Stimulated activated CD4-positive, alpha-beta T cell treated with anti-CD3 and anti-CD28 coated beads, Interleukin-4, amount 100 ng/mL, for 1 hour (primary cell): Measurements from ENCODE around the gene MYRIP.

Experiments used
- DNase-seq: peaks from one replicate; pipeline ENCODE4 v3.0.0-alpha.2; 2020

The MYRIP gene

GRCh38 chr3:40137591-40138295 is 328.3 kb downstream of the MYRIP start:
- no peak for DNase-seq

- DNase-seq = no peak
These were observed 334.1 kb downstream of the MYRIP start for GRCh38 chr3:40143283-40144090.

GRCh38 chr3:40148827-40149226 is 339.4 kb downstream of the MYRIP start:
- no peak for DNase-seq

- DNase-seq = no peak
These were observed 343.2 kb downstream of the MYRIP start for GRCh38 chr3:40152482-40153133.

- DNase-seq = no peak
These were observed 351.5 kb downstream of the MYRIP start for GRCh38 chr3:40160933-40161332.

GRCh38 chr3:40162616-40163015 is 353.2 kb downstream of the MYRIP start:
- DNase-seq = no peak

GRCh38 chr3:40166997-40167396 is 357.6 kb downstream of the MYRIP start:
- no peak for DNase-seq

GRCh38 chr3:40167958-40168357 is 358.5 kb downstream of the MYRIP start:
- no peak for DNase-seq

- DNase-seq = no peak
These were observed 360.6 kb downstream of the MYRIP start for GRCh38 chr3:40169983-40170382.

- DNase-seq = no peak
These were observed 361.0 kb downstream of the MYRIP start for GRCh38 chr3:40170395-40170794.

- DNase-seq = no peak
These were observed 363.2 kb downstream of the MYRIP start for GRCh38 chr3:40172560-40172959.

- DNase-seq = no peak
These were observed 363.9 kb downstream of the MYRIP start for GRCh38 chr3:40173227-40173721.

GRCh38 chr3:40178012-40178594 is 368.7 kb downstream of the MYRIP start:
- DNase-seq = no peak

- peak; percentile 56 for DNase-seq
These were observed 369.6 kb downstream of the MYRIP start for GRCh38 chr3:40179016-40179415.

GRCh38 chr3:40181182-40181581 is 371.8 kb downstream of the MYRIP start:
- no peak for DNase-seq

- DNase-seq = no peak
These were observed 375.8 kb downstream of the MYRIP start for GRCh38 chr3:40185029-40185695.

GRCh38 chr3:40186508-40186907 is 377.1 kb downstream of the MYRIP start:
- DNase-seq = no peak

- DNase-seq = no peak
These were observed 378.5 kb downstream of the MYRIP start for GRCh38 chr3:40187945-40188344.

- DNase-seq = no peak
These were observed 379.7 kb downstream of the MYRIP start for GRCh38 chr3:40189118-40189517.

- no peak for DNase-seq
These were observed 380.6 kb downstream of the MYRIP start for GRCh38 chr3:40190056-40190455.

- DNase-seq = no peak
These were observed 381.8 kb downstream of the MYRIP start for GRCh38 chr3:40191251-40191650.

GRCh38 chr3:40191850-40192448 is 382.5 kb downstream of the MYRIP start:
- peak; percentile 57 for DNase-seq
